ENCODE data around the gene PNMA6F. TPM values are rescaled to one million over a fixed set of nuclear protein-coding genes. Genes with fewer than 3 reads are reported as not detected.

Gene PNMA6F
- total and polyA plus RNA-seq, 2 donors from 2014 or later = not detected

- no peaks in the 10 kb centered on the region for H3K27me3 ChIP-seq (ENCODE audit: control insufficient read depth, insufficient read depth, low read length)
- H3K9ac ChIP-seq (ENCODE audit: low read length in 3 of 3) = no peak overlapping the region
- H3K27ac ChIP-seq (ENCODE audit: low read depth in 2 of 2, low read length in 2 of 2) = peak overlapping the region in 1 of 2 donors; percentile 11
- no peaks in the 10 kb centered on the region for H3K4me1 ChIP-seq (ENCODE audit: control insufficient read depth in 2 of 3, insufficient read depth in 2 of 3, low read depth in 1 of 3, low read length in 3 of 3)
- intact Hi-C loops (cut with DNase I) = no loop called here
- DNase-seq = peak in 2 of 5 donors; percentile 41 to 43
- H3K4me3 ChIP-seq (ENCODE audit: low read length in 3 of 3) = no peak overlapping the region
- FAIRE-seq = peak; percentile 54
- TF ChIP-seq CTCF (IDR thresholded peaks at IDR 0.05; ENCODE audit: borderline replicate concordance, extremely low read depth, insufficient read depth) = no peak
- H3K36me3 ChIP-seq (ENCODE audit: control insufficient read depth in 2 of 3, insufficient read depth in 3 of 3, low read length in 3 of 3) = no peaks in the 10 kb centered on the region
- H3K9me3 ChIP-seq (ENCODE audit: control insufficient read depth in 2 of 3, insufficient read depth in 1 of 3, low read length in 3 of 3) = no peaks in the 10 kb centered on the region
Observed at GRCh38 chrX:153361781-153362397, 40.3 kb upstream of the PNMA6F start.

- Histone ChIP-seq H3K27me3 (ENCODE audit: control insufficient read depth, insufficient read depth, low read length) (no peaks in the 10 kb centered on the region), H3K4me1 (ENCODE audit: control insufficient read depth in 2 of 3, insufficient read depth in 2 of 3, low read depth in 1 of 3, low read length in 3 of 3) (no peaks in the 10 kb centered on the region), H3K9me3 (ENCODE audit: control insufficient read depth in 2 of 3, insufficient read depth in 1 of 3, low read length in 3 of 3) (no peaks in the 10 kb centered on the region), H3K27ac (ENCODE audit: low read depth in 2 of 2, low read length in 2 of 2) (no peak overlapping the region), H3K4me3 (ENCODE audit: low read length in 3 of 3) (no peak overlapping the region), H3K9ac (ENCODE audit: low read length in 3 of 3) (no peak overlapping the region), H3K36me3 (ENCODE audit: control insufficient read depth in 2 of 3, insufficient read depth in 3 of 3, low read length in 3 of 3) (no peaks in the 10 kb centered on the region)
- FAIRE-seq (no peak), DNase-seq (no peak)
- no peak for TF ChIP-seq CTCF (IDR thresholded peaks at IDR 0.05; ENCODE audit: borderline replicate concordance, extremely low read depth, insufficient read depth)
- intact Hi-C loops (cut with DNase I) = no loop called here
Observed at GRCh38 chrX:153357877-153358276, 36.3 kb upstream of the PNMA6F start.

GRCh38 chrX:153353416-153353815 is 31.8 kb upstream of the PNMA6F start:
- no peak overlapping the region for H3K27ac ChIP-seq (ENCODE audit: low read depth in 2 of 2, low read length in 2 of 2)
- FAIRE-seq (no peak), DNase-seq (no peak)
- H3K4me3 ChIP-seq (ENCODE audit: low read length in 3 of 3) = no peak overlapping the region
- H3K4me1 ChIP-seq (ENCODE audit: control insufficient read depth in 2 of 3, insufficient read depth in 2 of 3, low read depth in 1 of 3, low read length in 3 of 3) = no peaks in the 10 kb centered on the region
- no peak overlapping the region for H3K9ac ChIP-seq (ENCODE audit: low read length in 3 of 3)
- TF ChIP-seq CTCF (IDR thresholded peaks at IDR 0.05; ENCODE audit: borderline replicate concordance, extremely low read depth, insufficient read depth) = no peak
- no peaks in the 10 kb centered on the region for H3K27me3 ChIP-seq (ENCODE audit: control insufficient read depth, insufficient read depth, low read length)
- H3K36me3 ChIP-seq (ENCODE audit: control insufficient read depth in 2 of 3, insufficient read depth in 3 of 3, low read length in 3 of 3) = peaks cover 0 to 11% (median 3%) of the 10 kb centered on the region in 3 donors
- no peaks in the 10 kb centered on the region for H3K9me3 ChIP-seq (ENCODE audit: control insufficient read depth in 2 of 3, insufficient read depth in 1 of 3, low read length in 3 of 3)
- intact Hi-C loops (cut with DNase I) = no loop called here

- H3K4me1 ChIP-seq (ENCODE audit: control insufficient read depth in 2 of 3, insufficient read depth in 2 of 3, low read depth in 1 of 3, low read length in 3 of 3) = no peaks in the 10 kb centered on the region
- no peak overlapping the region for H3K27ac ChIP-seq (ENCODE audit: low read depth in 2 of 2, low read length in 2 of 2)
- no peaks in the 10 kb centered on the region for H3K27me3 ChIP-seq (ENCODE audit: control insufficient read depth, insufficient read depth, low read length)
- no peaks in the 10 kb centered on the region for H3K9me3 ChIP-seq (ENCODE audit: control insufficient read depth in 2 of 3, insufficient read depth in 1 of 3, low read length in 3 of 3)
- FAIRE-seq = no peak
- H3K36me3 ChIP-seq (ENCODE audit: control insufficient read depth in 2 of 3, insufficient read depth in 3 of 3, low read length in 3 of 3) = peaks cover 0 to 11% (median 5%) of the 10 kb centered on the region in 3 donors
- TF ChIP-seq CTCF (IDR thresholded peaks at IDR 0.05; ENCODE audit: borderline replicate concordance, extremely low read depth, insufficient read depth) = no peak
- no peak overlapping the region for H3K4me3 ChIP-seq (ENCODE audit: low read length in 3 of 3)
- intact Hi-C loops (cut with DNase I) = no loop called here
- no peak overlapping the region for H3K9ac ChIP-seq (ENCODE audit: low read length in 3 of 3)
- DNase-seq = no peak
Observed at GRCh38 chrX:153352858-153353257, 31.3 kb upstream of the PNMA6F start.

Measured in kidney (tissue), 14 donors.